Astrocyte of the cerebellum (primary cell): ENCODE results near the gene PDZD8.

Experiments
- DNase-seq: peaks from one replicate; pipeline ENCODE4 v3.0.0-alpha.2; 2011; ENCODE audit warnings: low read depth
- H3K4me3 ChIP-seq: 2 replicates; pipeline ENCODE4 v1.5.1; 2011; ENCODE audit warnings: mild to moderate bottlenecking, low read depth, low read length, moderate library complexity
- in situ Hi-C: cut with HindIII; loops from 2 replicates; pipeline ENCODE4 v1.10.0; 2017; ENCODE audit warnings: low sequenced_read_pairs
- TF ChIP-seq, protein P1 (sequence below): IDR thresholded peaks from 2 replicates; pipeline ENCODE4 v1.5.1; 2012; ENCODE audit warnings: low read length, low read depth, moderate library complexity, mild to moderate bottlenecking; ENCODE audit errors: missing control alignments

PDZD8 gene

DNA sequence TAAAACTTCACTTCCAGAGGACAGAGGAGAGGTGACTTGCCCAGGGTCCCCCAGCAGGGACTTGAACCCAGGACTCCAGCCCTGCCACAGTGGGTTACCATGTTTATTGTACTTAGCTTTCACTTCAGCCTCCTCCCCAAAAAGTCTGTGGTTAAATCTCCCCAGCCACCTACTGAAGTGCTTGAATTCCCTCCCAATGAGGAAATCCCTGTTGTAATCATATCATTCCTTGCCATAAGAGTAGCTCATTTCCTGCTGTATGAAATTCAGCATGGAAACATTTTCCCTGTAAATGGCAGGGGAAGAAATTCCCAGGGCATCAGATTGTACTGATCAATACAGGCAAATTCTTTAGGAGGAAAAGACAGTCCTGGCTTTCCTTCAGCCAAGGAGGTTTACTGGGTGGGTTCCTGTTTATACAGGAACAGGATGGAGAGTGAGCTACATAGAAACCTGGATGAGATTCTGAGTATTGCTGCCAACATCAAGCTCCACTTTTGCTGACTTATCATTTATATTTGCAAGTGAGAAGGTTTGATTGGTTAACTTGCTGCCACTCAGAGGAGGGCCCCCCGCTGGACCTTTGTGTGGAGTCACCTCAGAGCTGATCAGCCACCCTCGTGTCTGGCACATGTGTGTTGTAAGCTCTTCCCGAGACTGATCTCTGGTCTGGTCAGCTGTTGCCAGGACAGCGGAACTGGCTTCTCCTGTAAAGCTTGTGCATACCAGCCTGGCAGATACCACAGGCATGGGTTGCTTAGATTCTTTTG, 16.4 kb upstream of the PDZD8 start:
- in situ Hi-C loops, result no loop called here
- no peak overlapping the region for H3K4me3 ChIP-seq
- DNase-seq, result peak; percentile 40
- TF ChIP-seq, protein P1, sequence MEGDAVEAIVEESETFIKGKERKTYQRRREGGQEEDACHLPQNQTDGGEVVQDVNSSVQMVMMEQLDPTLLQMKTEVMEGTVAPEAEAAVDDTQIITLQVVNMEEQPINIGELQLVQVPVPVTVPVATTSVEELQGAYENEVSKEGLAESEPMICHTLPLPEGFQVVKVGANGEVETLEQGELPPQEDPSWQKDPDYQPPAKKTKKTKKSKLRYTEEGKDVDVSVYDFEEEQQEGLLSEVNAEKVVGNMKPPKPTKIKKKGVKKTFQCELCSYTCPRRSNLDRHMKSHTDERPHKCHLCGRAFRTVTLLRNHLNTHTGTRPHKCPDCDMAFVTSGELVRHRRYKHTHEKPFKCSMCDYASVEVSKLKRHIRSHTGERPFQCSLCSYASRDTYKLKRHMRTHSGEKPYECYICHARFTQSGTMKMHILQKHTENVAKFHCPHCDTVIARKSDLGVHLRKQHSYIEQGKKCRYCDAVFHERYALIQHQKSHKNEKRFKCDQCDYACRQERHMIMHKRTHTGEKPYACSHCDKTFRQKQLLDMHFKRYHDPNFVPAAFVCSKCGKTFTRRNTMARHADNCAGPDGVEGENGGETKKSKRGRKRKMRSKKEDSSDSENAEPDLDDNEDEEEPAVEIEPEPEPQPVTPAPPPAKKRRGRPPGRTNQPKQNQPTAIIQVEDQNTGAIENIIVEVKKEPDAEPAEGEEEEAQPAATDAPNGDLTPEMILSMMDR, result no peak

DNA sequence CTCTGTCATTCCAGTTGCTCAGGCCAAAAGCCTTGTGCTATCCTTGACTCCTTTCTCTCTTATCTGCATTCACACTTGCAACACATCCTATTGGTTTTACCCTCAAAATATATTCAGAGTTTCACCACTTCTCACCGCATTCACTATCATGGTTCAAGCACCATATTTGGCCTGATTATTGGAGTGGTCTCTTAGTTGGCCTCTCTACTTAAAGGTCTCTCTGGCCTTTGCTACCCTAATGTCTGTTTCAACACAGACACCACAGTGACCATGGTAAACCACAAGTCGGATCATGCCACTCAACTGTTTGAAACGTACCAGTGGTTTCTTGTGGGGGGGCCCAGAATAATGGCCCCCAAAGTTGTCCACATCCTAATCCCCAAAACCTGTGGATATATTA, 15.2 kb upstream of the PDZD8 start:
- no peak overlapping the region for H3K4me3 ChIP-seq
- in situ Hi-C loops, result no loop called here
- TF ChIP-seq, protein P1, result no peak
- DNase-seq, result no peak

GRCh38 chr10:117386805-117387204, 11.6 kb upstream of the PDZD8 start:
- no peak for DNase-seq
- in situ Hi-C loops, result no loop called here
- TF ChIP-seq, protein P1, result no peak

DNA sequence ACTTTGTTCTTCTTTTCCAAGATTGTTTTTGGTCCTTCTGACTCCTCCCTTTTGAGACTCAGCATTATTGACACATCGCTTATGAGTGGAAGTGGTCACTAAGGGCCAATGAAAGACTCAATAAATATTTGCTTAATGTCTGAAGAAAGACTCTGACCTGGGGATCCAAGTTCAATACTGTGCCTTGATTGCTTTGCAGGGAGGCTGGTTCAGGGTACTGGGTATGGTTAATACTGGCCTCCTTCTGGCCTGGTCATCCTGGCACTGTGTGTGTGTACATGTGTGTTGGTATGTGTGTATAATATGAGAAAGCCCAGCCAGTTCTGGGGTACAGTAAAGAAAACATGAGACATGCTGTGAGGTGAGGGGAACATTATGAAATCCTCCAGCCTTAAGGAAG, 7.6 kb upstream of the PDZD8 start:
- in situ Hi-C loops, result no loop called here
- TF ChIP-seq, protein P1, result no peak
- no peak overlapping the region for H3K4me3 ChIP-seq
- no peak for DNase-seq

More at GRCh38 chr10:117386805-117387204, 11.6 kb upstream of the PDZD8 start:
- no peak overlapping the region for H3K4me3 ChIP-seq

- no peak for DNase-seq
- TF ChIP-seq, protein P1, result no peak
- peak overlapping the region; percentile 85 for H3K4me3 ChIP-seq
- in situ Hi-C loops, result no loop called here
Measured at GRCh38 chr10:117374506-117375359, 507 bp downstream of the PDZD8 start.

- no peak for DNase-seq
Measured at GRCh38 chr10:117373823-117374505, 1.3 kb downstream of the PDZD8 start.

More at GRCh38 chr10:117373823-117374505, 1.3 kb downstream of the PDZD8 start:
- H3K4me3 ChIP-seq, result peak overlapping the region; percentile 85
- in situ Hi-C loops, result no loop called here
- TF ChIP-seq, protein P1, result no peak
